Astrocyte (in vitro differentiated cells and primary cell): ENCODE data around the gene MTARC2. TPM values are rescaled to one million over a fixed set of nuclear protein-coding genes. Genes with fewer than 3 reads are reported as not detected.

Experiments
- DNase-seq: peaks from one replicate; pipeline ENCODE4 v3.0.0-alpha.2; 2010; ENCODE audit warnings: low read depth
- FAIRE-seq: peaks from 2 replicates; lab custom pipeline; 2011; peaks lifted over from hg19 to GRCh38; lab: Jason Lieb, UNC
- H2AFZ ChIP-seq: 2 replicates; pipeline ENCODE4 v1.6.0; 2012; ENCODE audit warnings: low read depth, low read length, inconsistent platforms
- H3K27ac ChIP-seq: 2 replicates; pipeline ENCODE4 v1.5.1; 2011; ENCODE audit warnings: low read depth, low read length, inconsistent platforms
- H3K27me3 ChIP-seq: 2 replicates; pipeline ENCODE4 v1.6.0; 2011; ENCODE audit warnings: low read length, inconsistent platforms; ENCODE audit not compliant: insufficient read depth
- H3K36me3 ChIP-seq: 2 replicates; pipeline ENCODE4 v1.5.1; 2011; ENCODE audit warnings: low read length, inconsistent platforms; ENCODE audit not compliant: insufficient read depth
- H3K4me1 ChIP-seq: 2 replicates; pipeline ENCODE4 v1.5.1; 2011; ENCODE audit warnings: low read length, inconsistent platforms; ENCODE audit not compliant: insufficient read depth
- H3K4me2 ChIP-seq: 2 replicates; pipeline ENCODE4 v1.6.0; 2012; ENCODE audit warnings: low read length, inconsistent platforms
- H3K4me3 ChIP-seq: 2 replicates; pipeline ENCODE4 v1.5.1; 2011; ENCODE audit warnings: low read depth, mild to moderate bottlenecking, low read length, inconsistent platforms; ENCODE audit not compliant: insufficient read depth
- H3K79me2 ChIP-seq: 2 replicates; pipeline ENCODE4 v1.6.0; 2012; ENCODE audit warnings: mild to moderate bottlenecking, low read length, inconsistent platforms; ENCODE audit not compliant: insufficient read depth
- H3K9ac ChIP-seq: 2 replicates; pipeline ENCODE4 v1.6.0; 2012; ENCODE audit warnings: mild to moderate bottlenecking, low read length, inconsistent platforms
- H3K9me3 ChIP-seq: 2 replicates; pipeline ENCODE4 v1.5.1; 2012; ENCODE audit warnings: low read depth, mild to moderate bottlenecking, low read length, inconsistent platforms; ENCODE audit not compliant: insufficient read depth
- H4K20me1 ChIP-seq: 2 replicates; pipeline ENCODE4 v1.6.0; 2012; ENCODE audit warnings: low read length, inconsistent platforms; ENCODE audit not compliant: insufficient read depth
- H3K27ac Mint-ChIP-seq: one replicate; pipeline ENCODE4 v1.8.0; 2021; ENCODE audit warnings: mild to moderate bottlenecking, mixed read lengths; ENCODE audit not compliant: unreplicated experiment
- H3K27me3 Mint-ChIP-seq: one replicate; pipeline ENCODE4 v1.8.0; 2021; ENCODE audit warnings: low read depth, mixed read lengths; ENCODE audit not compliant: unreplicated experiment
- H3K36me3 Mint-ChIP-seq: one replicate; pipeline ENCODE4 v1.8.0; 2021; ENCODE audit warnings: low read depth, mixed read lengths; ENCODE audit not compliant: unreplicated experiment
- H3K4me1 Mint-ChIP-seq: one replicate; pipeline ENCODE4 v1.8.0; 2021; ENCODE audit warnings: low read depth, mixed read lengths; ENCODE audit not compliant: unreplicated experiment
- H3K4me3 Mint-ChIP-seq: one replicate; pipeline ENCODE4 v1.8.0; 2021; ENCODE audit warnings: mild to moderate bottlenecking, moderate library complexity, mixed read lengths; ENCODE audit not compliant: unreplicated experiment
- H3K9me3 Mint-ChIP-seq: one replicate; pipeline ENCODE4 v1.8.0; 2021; ENCODE audit warnings: mild to moderate bottlenecking, mixed read lengths; ENCODE audit not compliant: unreplicated experiment
- CTCF ChIP-seq: IDR thresholded peaks from 2 replicates; pipeline ENCODE4 v1.5.1; 2011; ENCODE audit warnings: low read depth, mild to moderate bottlenecking, inconsistent platforms, low read length, moderate library complexity; ENCODE audit not compliant: insufficient read depth
- EZH2 ChIP-seq: IDR thresholded peaks from 2 replicates; pipeline ENCODE4 v1.6.1; 2012; ENCODE audit warnings: mild to moderate bottlenecking, low read length, inconsistent platforms; ENCODE audit not compliant: insufficient read depth
- total RNA-seq: library from RNA; stranded (reverse); gene quantifications from 2 replicates; pipeline ENCODE4 v1.2.1, GENCODE V29; 2021

The MTARC2 gene
- total RNA-seq, 1 donor from 2014 or later: 3.1 TPM

- DNase-seq (no peak), FAIRE-seq (no peak)
- no peaks in the 10 kb centered on the region for H3K79me2 ChIP-seq
- H3K9me3 ChIP-seq: no peaks in the 10 kb centered on the region
- H3K9ac ChIP-seq: no peak overlapping the region
- TF ChIP-seq CTCF (no peak), EZH2 (no peak)
- no peak overlapping the region for H3K27ac ChIP-seq
- no peaks in the 10 kb centered on the region for H3K4me1 Mint-ChIP-seq
- H3K36me3 Mint-ChIP-seq: no peaks in the 10 kb centered on the region
- no peaks in the 10 kb centered on the region for H3K36me3 ChIP-seq
- no peaks in the 10 kb centered on the region for H3K27me3 ChIP-seq
- no peak overlapping the region for H3K27ac Mint-ChIP-seq
- no peak overlapping the region for H2AFZ ChIP-seq
- no peaks in the 10 kb centered on the region for H3K4me1 ChIP-seq
- H3K9me3 Mint-ChIP-seq: peaks cover 1% of the 10 kb centered on the region
- H3K4me3 ChIP-seq: no peak overlapping the region
- no peak overlapping the region for H3K4me3 Mint-ChIP-seq
- H4K20me1 ChIP-seq: no peaks in the 10 kb centered on the region
- H3K27me3 Mint-ChIP-seq: peaks cover 21% of the 10 kb centered on the region
- no peak overlapping the region for H3K4me2 ChIP-seq
Observed at GRCh38 chr1:220741825-220742224, 6.3 kb upstream of the MTARC2 start.

GRCh38 chr1:220742520-220742919 lies 5.6 kb upstream of the MTARC2 start:
- H3K4me1 Mint-ChIP-seq: peaks cover 6% of the 10 kb centered on the region
- H3K9me3 Mint-ChIP-seq: no peaks in the 10 kb centered on the region
- Histone ChIP-seq H3K27me3 (no peaks in the 10 kb centered on the region), H2AFZ (no peak overlapping the region), H3K4me2 (no peak overlapping the region), H3K27ac (no peak overlapping the region), H4K20me1 (no peaks in the 10 kb centered on the region), H3K9ac (no peak overlapping the region), H3K4me1 (peaks cover 1% of the 10 kb centered on the region), H3K79me2 (no peaks in the 10 kb centered on the region), H3K9me3 (no peaks in the 10 kb centered on the region), H3K4me3 (no peak overlapping the region), H3K36me3 (no peaks in the 10 kb centered on the region)
- FAIRE-seq (no peak), DNase-seq (no peak)
- H3K36me3 Mint-ChIP-seq: no peaks in the 10 kb centered on the region
- no peak for TF ChIP-seq CTCF
- TF ChIP-seq EZH2: no peak
- no peak overlapping the region for H3K27ac Mint-ChIP-seq
- peaks cover 24% of the 10 kb centered on the region for H3K27me3 Mint-ChIP-seq
- H3K4me3 Mint-ChIP-seq: no peak overlapping the region

DNA sequence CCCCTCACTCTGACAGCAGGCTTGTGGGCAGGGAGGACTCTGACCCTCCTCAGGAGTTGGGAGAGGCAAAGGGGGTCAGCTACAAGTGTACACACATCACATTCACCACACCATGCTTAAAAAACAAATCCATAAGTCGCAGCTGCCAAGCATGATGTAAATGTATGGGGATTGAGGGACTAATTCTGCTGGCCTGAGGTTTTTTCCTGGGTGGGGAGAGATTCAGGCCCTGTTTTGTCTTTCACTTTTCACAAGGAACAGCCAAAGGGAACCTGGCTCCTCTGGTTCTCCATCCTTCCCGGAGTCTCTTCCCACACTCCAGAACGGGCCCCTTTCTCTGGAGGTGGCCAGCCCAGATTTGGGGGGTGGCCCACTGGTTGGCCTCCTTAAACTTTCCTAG lies 1.3 kb upstream of the MTARC2 start:
- H3K36me3 ChIP-seq: no peaks in the 10 kb centered on the region
- FAIRE-seq (no peak), DNase-seq (no peak)
- H2AFZ ChIP-seq: no peak overlapping the region
- H4K20me1 ChIP-seq: no peaks in the 10 kb centered on the region
- Mint-ChIP-seq H3K9me3 (no peaks in the 10 kb centered on the region), H3K4me1 (peaks cover 13% of the 10 kb centered on the region), H3K27ac (no peak overlapping the region), H3K27me3 (peaks cover 31% of the 10 kb centered on the region), H3K36me3 (no peaks in the 10 kb centered on the region), H3K4me3 (peak overlapping the region; percentile 89)
- no peak overlapping the region for H3K4me3 ChIP-seq
- no peak overlapping the region for H3K4me2 ChIP-seq
- no peaks in the 10 kb centered on the region for H3K9me3 ChIP-seq
- no peak overlapping the region for H3K9ac ChIP-seq
- TF ChIP-seq CTCF: no peak
- TF ChIP-seq EZH2: no peak
- no peaks in the 10 kb centered on the region for H3K27me3 ChIP-seq
- H3K27ac ChIP-seq: no peak overlapping the region
- H3K79me2 ChIP-seq: no peaks in the 10 kb centered on the region
- peaks cover 6% of the 10 kb centered on the region for H3K4me1 ChIP-seq
